Measurements from ENCODE around the gene FAM110C.

DNA sequence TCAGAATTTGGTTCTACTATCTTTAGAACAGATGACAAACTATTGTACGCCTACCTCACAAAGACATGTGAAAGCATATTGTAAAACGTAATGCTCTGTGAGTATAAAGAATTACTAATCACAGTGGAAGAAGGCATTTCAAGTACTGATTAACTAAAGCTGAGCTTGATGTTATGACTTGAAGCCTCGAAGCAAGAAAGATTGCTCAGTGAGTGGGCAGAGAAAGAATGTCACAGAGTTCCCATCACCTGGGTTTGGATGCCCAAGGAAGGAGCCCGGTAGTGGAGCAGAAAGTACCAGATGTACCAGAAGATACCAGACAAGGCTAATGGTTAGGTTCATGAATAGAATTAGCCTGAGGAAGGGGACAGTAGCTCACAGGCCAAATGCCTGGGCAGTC, 39.5 kb upstream of the FAM110C start:
- TF ChIP-seq EZH2 (IDR thresholded peaks at IDR 0.05) (no peak), FOXP2 (optimal IDR thresholded peaks at IDR 0.05; ENCODE audit: control extremely low read depth, extremely low read length, insufficient read depth) (no peak)

Measured in SK-N-MC (cell line).